Mesothelial cell of epicardium (in vitro differentiated cells): ENCODE measurements around the gene MEN1. TPM values are rescaled to one million over a fixed set of nuclear protein-coding genes. Genes with fewer than 3 reads are reported as not detected.

ENCODE experiments used
- DNase-seq, 2 experiments: peaks; one replicate each; pipeline ENCODE4 v3.0.0; 2021; ENCODE audit warnings: low spot score in 2 of 2; ENCODE audit not compliant: unreplicated experiment in 2 of 2
- H3K27ac Mint-ChIP-seq: 2 replicates; pipeline ENCODE4 v1.8.0; 2021; ENCODE audit warnings: mixed read lengths
- H3K27me3 Mint-ChIP-seq: 2 replicates; pipeline ENCODE4 v1.8.0; 2021; ENCODE audit warnings: low read depth, mixed read lengths
- H3K36me3 Mint-ChIP-seq: 2 replicates; pipeline ENCODE4 v1.8.0; 2021; ENCODE audit warnings: mixed read lengths
- H3K4me1 Mint-ChIP-seq: 2 replicates; pipeline ENCODE4 v1.8.0; 2021; ENCODE audit warnings: mixed read lengths
- H3K4me3 Mint-ChIP-seq: 2 replicates; pipeline ENCODE4 v1.8.0; 2021; ENCODE audit warnings: mild to moderate bottlenecking, moderate library complexity, mixed read lengths
- H3K9me3 Mint-ChIP-seq: 2 replicates; pipeline ENCODE4 v1.8.0; 2021; ENCODE audit warnings: mixed read lengths
- total RNA-seq: library from RNA; stranded (reverse); gene quantifications from 3 replicates; pipeline ENCODE4 v1.2.1, GENCODE V29; 2021
- TF ChIP-seq, protein P1 (sequence below): fragments of 200-600 bp; sonication (generic); IDR thresholded peaks from one replicate; pipeline ENCODE4 v1.5.0; 2021; ENCODE audit warnings: antibody characterized with exemption; ENCODE audit not compliant: unreplicated experiment

The MEN1 gene
- total RNA-seq, 1 donor from 2014 or later: 45.4 TPM

GRCh38 chr11:64801561-64802369, 8.6 kb downstream of the MEN1 start:
- Mint-ChIP-seq H3K27ac (peak overlapping the region; percentile 53), H3K36me3 (peaks cover 10% of the 10 kb centered on the region), H3K9me3 (no peaks in the 10 kb centered on the region), H3K27me3 (no peaks in the 10 kb centered on the region), H3K4me1 (peaks cover 10% of the 10 kb centered on the region), H3K4me3 (peak overlapping the region; percentile 65)
- no peak for DNase-seq
- TF ChIP-seq, protein P1, sequence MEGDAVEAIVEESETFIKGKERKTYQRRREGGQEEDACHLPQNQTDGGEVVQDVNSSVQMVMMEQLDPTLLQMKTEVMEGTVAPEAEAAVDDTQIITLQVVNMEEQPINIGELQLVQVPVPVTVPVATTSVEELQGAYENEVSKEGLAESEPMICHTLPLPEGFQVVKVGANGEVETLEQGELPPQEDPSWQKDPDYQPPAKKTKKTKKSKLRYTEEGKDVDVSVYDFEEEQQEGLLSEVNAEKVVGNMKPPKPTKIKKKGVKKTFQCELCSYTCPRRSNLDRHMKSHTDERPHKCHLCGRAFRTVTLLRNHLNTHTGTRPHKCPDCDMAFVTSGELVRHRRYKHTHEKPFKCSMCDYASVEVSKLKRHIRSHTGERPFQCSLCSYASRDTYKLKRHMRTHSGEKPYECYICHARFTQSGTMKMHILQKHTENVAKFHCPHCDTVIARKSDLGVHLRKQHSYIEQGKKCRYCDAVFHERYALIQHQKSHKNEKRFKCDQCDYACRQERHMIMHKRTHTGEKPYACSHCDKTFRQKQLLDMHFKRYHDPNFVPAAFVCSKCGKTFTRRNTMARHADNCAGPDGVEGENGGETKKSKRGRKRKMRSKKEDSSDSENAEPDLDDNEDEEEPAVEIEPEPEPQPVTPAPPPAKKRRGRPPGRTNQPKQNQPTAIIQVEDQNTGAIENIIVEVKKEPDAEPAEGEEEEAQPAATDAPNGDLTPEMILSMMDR: no peak

DNA sequence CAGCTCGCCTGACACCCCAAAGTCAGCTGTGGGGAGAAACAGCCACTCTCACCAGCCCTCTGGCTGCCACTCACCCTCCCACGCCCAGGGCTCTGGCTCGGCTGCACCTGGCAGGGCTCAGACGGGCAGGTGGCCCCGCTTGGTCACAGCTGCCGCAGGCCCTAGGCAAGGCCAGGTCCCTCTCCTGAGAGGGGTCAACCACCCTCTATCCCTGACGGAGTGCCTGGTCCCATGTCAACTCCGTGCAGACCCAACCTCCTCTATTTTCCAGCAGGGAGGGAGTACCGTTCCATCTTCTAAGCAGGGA, 9.2 kb downstream of the MEN1 start:
- TF ChIP-seq, protein P1: no peak
- Mint-ChIP-seq H3K27me3 (no peaks in the 10 kb centered on the region), H3K4me3 (peak overlapping the region; percentile 65), H3K4me1 (peaks cover 10% of the 10 kb centered on the region), H3K9me3 (no peaks in the 10 kb centered on the region), H3K27ac (peak overlapping the region; percentile 53), H3K36me3 (peaks cover 6% of the 10 kb centered on the region)
- DNase-seq: no peak

GRCh38 chr11:64800303-64801157, 9.8 kb downstream of the MEN1 start:
- Mint-ChIP-seq H3K4me3 (peak overlapping the region; percentile 65), H3K36me3 (peaks cover 5% of the 10 kb centered on the region), H3K27ac (peak overlapping the region; percentile 53), H3K9me3 (no peaks in the 10 kb centered on the region), H3K4me1 (peaks cover 10% of the 10 kb centered on the region), H3K27me3 (no peaks in the 10 kb centered on the region)
- DNase-seq: no peak
- TF ChIP-seq, protein P1: no peak

GRCh38 chr11:64799623-64800302, 10.6 kb downstream of the MEN1 start:
- no peak for DNase-seq
- TF ChIP-seq, protein P1: no peak
- Mint-ChIP-seq H3K4me1 (peaks cover 10% of the 10 kb centered on the region), H3K27me3 (no peaks in the 10 kb centered on the region), H3K36me3 (peaks cover 4% of the 10 kb centered on the region), H3K4me3 (no peak overlapping the region), H3K27ac (peak overlapping the region; percentile 54), H3K9me3 (no peaks in the 10 kb centered on the region)

DNA sequence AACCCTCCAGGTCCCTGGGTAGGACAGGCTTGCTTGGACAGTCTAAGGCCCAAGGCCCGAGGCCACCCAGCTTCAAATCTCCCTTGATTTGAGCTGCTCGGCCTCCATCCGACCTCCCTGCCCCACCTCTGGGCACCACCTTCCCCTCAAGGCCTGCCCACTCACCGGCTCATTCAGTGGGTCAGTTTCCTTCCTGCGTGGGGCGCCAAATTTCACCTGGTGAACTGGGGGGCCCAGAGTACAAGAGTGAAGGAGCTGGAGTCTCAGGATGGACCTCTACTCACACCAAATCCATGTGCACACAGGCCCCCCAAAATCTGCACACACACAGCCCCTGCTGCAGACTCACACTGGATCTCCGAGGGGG, 11.1 kb downstream of the MEN1 start:
- Mint-ChIP-seq H3K4me1 (peaks cover 10% of the 10 kb centered on the region), H3K9me3 (no peaks in the 10 kb centered on the region), H3K27me3 (no peaks in the 10 kb centered on the region), H3K36me3 (peaks cover 4% of the 10 kb centered on the region), H3K27ac (no peak overlapping the region), H3K4me3 (no peak overlapping the region)
- no peak for DNase-seq
- TF ChIP-seq, protein P1: no peak
